SH-SY5Y (cell line): ENCODE measurements around the gene CNIH3.

Source experiments
- GATA2 ChIP-seq: IDR thresholded peaks from 2 replicates; pipeline ENCODE4 v1.6.1; 2011; ENCODE audit warnings: mild to moderate bottlenecking, low read depth, low read length
- GATA3 ChIP-seq: IDR thresholded peaks from 2 replicates; pipeline ENCODE4 v1.6.1; 2011; ENCODE audit warnings: low read depth, mild to moderate bottlenecking, low read length, moderate library complexity

The CNIH3 gene

DNA sequence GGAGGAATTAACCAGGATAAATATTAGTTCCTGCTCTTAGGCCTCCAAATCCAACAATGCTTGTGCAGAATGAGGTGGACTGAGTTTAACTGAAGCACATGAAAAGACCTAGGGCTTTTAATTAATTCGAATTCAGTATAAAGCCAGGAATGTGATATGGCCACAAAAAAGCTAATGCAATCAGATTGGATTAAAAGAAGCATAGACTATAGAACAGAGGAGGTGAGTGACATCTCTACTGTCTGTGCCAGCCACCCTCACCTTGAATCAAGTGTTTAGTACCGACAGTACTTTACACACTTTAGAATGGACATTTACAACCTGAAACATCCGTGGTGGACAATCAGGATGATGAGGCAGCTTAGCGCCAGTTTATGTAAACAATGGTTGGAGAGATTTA is 62.1 kb downstream of the CNIH3 start:
- TF ChIP-seq GATA3 (no peak), GATA2 (no peak)

DNA sequence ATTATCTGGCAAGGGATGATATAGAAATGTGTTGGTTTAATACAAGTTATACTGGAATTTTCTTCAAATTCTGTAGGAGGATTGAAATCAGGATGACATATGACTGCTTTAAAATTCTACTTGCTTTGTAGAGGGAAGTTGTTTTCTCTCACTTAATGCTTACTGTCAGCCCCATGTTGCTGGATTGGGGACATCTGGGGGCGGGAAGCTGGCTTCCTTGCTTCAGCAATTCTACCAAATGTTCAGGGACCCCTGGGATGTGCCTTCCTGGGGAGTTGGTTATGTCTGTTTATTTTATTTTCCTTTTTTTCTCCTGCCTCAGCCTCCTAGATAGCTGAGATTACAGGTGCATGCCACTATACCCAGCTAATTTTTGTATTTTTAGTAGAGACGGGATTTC is 63.5 kb downstream of the CNIH3 start:
- TF ChIP-seq GATA2 (no peak), GATA3 (no peak)

DNA sequence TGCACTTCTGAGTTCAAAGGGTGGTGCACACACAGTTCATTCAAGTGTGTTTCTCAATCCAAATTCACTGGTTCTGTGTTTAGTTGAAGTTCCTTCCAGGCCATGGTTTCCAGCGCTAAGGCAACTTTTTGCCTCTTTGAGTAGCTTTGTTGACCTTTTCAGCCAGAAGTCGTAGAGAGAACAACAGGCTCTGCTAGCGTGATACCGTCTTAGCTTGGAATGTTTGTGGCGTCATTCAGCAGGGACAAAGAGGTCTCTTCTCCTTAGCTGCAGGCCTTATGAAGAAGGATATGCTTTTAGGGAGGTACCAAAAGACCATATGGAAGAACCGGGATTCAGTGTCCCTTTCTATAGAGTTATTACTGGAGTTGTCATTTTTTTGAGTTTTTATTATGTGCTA is 65.7 kb downstream of the CNIH3 start:
- no peak for TF ChIP-seq GATA2
- TF ChIP-seq GATA3, result no peak

DNA sequence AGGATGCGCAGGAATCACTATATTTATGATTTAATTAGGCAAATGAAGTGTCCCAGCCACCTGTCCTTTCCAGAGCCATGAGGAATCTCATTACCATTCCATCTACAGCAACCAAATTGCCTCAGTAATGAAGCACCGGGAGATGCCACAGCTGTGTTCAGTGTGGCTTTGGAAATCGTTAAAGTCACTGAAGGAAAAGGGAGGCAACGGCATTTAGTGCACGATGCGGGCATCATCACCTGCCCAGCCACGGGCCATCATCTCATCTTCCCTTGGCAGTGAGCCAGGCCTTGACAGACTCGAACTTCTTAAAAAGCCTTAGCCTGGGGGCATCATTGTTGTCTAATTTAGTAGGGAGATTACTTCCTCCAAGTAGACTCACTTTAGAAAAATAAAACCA is 67.8 kb downstream of the CNIH3 start:
- no peak for TF ChIP-seq GATA2
- TF ChIP-seq GATA3, result no peak

DNA sequence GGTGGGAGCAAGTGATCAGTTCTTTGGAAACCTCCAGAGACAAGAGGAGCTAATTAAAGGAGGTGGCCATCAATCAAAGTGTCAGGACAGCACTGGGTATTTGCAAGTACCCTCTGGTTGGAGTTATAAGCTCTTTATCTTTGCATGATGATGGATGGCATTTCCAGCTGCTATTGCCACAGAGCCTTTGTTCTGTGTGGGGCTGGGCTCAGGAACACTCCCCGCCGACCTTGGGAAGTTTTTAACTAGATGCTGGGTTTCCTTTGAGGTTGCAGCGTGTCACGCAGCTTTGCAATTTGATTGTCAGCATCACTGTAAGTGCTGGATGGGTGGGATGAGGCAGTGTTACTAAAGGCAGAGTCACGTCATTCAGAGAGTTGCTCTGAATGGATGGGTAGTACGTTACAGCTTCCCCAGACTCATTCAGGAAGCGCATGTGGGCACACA is 68.9 kb downstream of the CNIH3 start:
- no peak for TF ChIP-seq GATA3
- TF ChIP-seq GATA2, result no peak

DNA sequence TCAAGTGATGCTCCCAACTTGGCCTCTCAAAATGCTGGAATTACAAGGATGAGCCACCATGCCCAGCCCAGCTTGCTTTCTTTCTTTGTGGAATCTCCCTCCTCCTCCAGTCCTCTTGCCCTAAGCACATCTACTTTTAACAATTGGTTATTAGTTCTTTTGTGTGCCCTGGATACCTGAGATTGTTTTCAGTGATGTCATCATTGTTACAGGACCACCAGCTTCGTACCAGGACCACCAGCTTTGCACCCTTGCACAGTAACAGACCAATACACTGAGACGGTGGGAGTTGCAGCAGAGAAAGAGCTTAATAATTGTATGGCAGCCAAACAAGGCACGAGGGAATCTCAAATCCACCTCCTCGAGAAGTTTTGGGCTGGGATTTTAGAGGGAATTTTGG is 71.3 kb downstream of the CNIH3 start:
- TF ChIP-seq GATA2 (no peak), GATA3 (no peak)

DNA sequence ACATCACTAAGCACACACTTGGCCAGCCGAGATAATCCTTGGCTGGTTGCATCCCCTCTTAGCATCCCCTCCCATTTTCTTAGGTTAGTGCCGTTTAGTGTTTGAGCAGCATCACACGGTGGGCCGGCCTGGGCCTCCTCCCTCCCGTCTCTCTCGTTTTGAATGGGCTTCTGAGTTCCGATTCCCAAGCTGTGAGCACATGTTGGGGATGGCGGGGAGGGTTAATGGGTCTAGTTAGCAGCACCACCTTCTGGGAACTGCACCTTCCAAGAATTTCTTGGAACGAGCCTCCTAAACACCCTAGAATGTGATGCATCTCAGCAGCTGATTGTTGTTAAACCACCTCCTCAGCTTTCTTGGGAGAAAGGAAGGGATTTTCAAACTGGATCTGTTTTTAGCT is 73.3 kb downstream of the CNIH3 start:
- TF ChIP-seq GATA2 (no peak), GATA3 (no peak)

DNA sequence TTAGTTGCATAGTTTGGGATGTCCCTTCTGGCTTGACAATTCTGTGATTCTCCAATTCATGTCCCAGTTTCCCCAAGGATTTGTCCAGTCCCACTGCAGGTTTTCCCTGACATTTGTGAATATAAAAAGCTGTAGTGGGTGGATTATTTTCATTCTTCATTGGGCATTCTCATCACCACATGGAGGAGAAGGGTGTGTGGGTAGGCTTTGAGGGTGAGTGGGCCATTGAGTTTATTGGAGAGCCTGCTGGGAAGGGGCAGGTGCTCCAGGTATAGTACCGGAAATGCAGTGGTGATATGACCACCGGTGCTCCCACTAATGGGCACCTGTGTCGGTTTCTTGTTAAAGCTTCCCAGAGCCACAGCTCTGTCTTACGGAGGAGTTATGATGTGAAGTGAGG is 74.5 kb downstream of the CNIH3 start:
- TF ChIP-seq GATA3 (no peak), GATA2 (no peak)

DNA sequence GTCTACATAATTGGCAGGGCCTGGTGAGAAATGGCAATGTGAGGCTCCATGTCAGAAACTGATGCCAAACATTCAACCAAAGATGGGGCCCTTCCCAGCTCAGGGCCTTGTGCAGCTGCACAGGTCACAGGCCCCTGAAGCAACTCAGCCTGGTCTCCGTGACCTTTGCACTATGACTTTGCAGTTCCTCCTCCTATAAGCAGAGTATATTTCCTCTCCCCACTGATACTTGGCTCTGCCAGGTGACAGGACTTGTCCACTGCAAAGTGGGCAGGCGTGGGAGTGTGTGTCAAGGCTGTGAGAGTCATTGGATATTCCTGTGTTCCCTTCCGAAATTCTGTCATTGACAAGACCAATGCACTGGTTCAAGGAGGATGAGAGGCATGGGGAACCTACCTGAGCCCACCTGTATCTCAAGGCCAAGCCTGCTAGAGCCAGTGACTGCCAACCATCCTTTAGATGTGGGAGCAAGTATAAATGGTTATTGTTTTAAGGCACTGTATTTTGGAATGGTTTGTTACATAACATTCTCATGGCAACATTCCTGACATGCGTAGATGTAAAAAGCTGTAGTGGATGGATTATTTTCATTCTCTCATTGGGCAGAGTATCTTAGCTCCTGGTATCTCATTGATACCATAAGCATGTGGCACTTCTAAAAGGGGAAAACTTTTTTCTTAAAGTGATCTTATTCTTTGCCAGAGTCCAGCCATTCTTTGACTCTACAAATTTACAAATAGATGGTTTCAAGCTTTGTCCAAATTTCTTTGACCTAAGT is 75.2 kb downstream of the CNIH3 start:
- TF ChIP-seq GATA3, result no peak
- TF ChIP-seq GATA2, result no peak

DNA sequence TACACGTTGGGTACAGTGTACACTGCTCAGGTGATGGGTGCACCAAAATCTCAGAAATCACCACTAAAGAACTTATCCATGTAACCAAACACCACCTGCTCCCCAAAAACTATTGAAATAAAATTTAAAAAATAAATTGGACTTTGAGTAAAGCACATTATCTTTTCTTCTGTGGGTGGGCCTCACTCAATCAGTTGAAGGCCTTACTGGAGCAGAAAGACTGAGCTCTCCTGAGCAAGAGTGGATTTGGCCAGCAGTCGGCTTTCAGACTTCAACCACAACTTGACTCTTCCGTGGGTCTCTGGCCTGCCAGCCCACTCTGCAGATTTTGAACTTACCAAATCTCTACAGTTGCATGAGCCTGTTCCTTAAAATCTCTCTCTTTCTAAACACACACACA is 78.9 kb downstream of the CNIH3 start:
- TF ChIP-seq GATA2 (no peak), GATA3 (no peak)

DNA sequence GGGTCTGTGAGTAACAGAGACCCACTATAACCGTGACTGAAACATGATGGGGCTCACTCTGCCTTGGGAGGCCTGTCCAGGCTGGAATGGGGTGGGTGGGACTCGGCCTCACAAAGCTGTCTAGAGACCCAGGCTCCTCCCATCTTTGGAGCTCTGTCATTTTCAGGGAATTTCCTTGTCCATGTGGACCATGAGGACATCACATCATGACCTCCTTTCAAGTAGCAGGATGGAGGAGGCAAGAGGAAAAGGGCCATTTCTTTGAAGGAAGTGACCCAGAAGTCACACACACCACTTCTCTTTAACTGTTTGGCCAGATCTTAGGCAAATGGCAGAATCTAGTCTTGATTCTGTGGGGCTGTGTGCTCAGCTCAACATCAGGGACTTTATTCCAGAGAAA is 79.9 kb downstream of the CNIH3 start:
- TF ChIP-seq GATA2 (no peak), GATA3 (no peak)

DNA sequence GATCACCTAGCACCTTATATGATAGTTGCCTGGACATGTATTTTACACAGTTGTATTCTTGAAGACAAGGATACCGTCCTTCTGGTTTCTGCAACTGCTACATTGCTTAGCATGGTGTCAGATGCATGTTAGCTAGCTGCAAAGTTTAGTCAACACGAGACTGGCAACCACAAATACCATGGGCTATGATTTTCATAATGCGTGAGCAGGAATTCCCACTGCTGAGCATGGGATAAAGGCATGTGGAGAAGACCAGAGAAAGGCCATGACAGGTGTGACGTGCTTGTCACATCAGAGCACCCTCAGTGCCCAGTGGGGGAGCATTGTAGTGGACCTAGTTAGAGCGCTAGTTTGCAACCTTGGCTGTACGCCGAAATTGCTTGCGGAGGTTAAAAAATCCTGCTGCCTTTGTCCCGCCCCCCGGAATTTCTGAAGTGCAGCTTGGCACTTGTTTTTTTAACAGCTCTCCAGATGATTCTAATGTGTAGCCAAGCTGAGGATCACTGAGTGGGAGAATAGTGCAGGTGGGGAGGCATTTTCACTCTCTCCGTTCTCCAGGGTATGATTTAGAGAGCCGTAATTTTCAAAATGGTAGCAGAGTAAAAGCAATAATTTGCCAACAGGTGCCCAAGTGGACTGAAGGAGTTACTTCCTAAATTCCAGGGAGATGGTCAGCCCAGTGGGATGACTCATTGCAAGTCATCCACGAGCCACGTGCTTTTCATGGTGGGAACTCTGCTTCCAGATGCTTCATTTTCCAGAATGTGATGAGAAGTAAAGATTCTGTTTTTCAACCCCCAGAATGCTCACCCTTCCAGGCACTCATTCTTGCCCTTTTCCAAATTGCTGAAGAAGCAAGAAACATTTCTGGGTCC is 81.0 kb downstream of the CNIH3 start:
- TF ChIP-seq GATA3 (no peak), GATA2 (no peak)

DNA sequence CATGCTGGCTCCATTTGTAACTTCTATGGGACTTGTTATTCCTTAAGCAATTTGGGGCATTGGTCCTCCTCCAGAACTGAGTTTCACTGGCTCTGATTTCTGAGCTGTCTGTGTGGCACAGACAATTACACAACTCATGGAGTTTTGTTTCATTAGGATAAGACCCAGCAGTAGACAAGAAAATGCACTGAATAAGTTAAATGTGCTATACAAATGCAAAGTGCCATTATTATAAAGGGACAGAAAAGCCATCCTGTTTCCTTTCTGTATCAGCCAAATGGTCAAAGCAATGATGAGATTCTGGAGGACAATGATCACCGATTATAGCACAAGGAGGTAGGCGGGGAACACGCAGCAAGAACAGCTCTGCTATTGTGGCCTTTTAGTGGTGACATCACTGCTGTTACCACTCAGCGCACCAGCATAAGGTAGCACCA is 81.9 kb downstream of the CNIH3 start:
- TF ChIP-seq GATA2 (no peak), GATA3 (no peak)

DNA sequence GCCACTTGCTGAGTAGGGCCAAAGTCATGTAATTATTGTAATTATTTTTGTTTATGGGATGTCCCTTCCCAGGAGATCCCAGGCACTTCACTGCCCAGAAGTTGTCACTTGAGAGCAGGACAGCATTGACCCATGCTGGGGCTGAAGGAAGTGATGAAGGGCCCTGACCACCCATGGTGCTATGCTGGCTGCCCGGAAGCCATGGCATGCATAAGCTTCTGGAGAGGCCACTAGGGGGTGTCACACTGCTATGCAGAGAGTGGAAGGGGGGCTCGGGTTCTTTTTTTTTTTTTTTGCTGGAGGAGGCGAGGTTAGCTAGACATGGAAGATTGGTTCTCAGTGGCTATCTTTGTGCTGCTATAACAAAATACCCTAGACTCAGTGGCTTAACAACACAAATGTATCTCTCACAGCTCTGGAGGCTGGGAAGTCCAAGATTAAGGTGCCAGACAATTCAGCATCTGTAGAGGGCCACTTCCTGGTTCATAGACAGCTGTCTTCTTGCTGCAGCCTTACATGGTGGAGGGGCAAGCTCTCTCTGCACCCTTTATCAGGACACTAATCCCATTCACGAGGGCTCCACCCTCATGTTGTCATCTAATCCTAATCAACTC is 84.9 kb downstream of the CNIH3 start:
- TF ChIP-seq GATA2, result no peak
